T-cell (primary cell): Measurements from ENCODE around the gene SYT14. TPM values are rescaled to one million over a fixed set of nuclear protein-coding genes. Genes with fewer than 3 reads are reported as not detected.
"Not testable (repeated sequence)": the region's sequence is repeated elsewhere in the genome, so short reads cannot be mapped to it uniquely, and the experiment has no call there.

ENCODE experiments used
- ATAC-seq, 4 experiments: fragments of 200-7000 bp in 3 of 4; fragments of 150-1000 bp in 1 of 4; cut with Tn5 transposase; replicated peaks in 1 of 4; 1 replicate in 3 of 4; 2 replicates in 1 of 4; pipeline ENCODE4 v1.10.0; 2021; ENCODE audit warnings: moderate library complexity in 3 of 4, mild to moderate bottlenecking in 2 of 4, moderate number of reproducible peaks in 1 of 4
- CTCF ChIA-PET, 2 donors: fragments of 300-600 bp; sonication (Branson Sonifier 250); formaldehyde crosslinking; loops; one replicate each; lab custom pipeline; 2022; ENCODE audit warnings: antibody characterized with exemption in 2 of 2; lab: Charles Lee
- POLR2A ChIA-PET, 2 donors: fragments of 300-600 bp; sonication (Branson Sonifier 250); formaldehyde crosslinking; loops; one replicate each; lab custom pipeline; 2022; ENCODE audit warnings: antibody characterized with exemption in 2 of 2; lab: Charles Lee
- DNase-seq, 35 experiments: peaks; one replicate each; pipeline versions ENCODE4 v3.0.0 to v3.0.0-alpha.2; 2013 to 2023
- H3K27ac ChIP-seq: one replicate; pipeline ENCODE4 v1.5.1; 2013; ENCODE audit warnings: low read length
- H3K27me3 ChIP-seq, 2 experiments: replicated peaks in 1 of 2; 1 replicate in 1 of 2; 2 replicates in 1 of 2; pipeline versions ENCODE4 v1.6.1 to v1.7.0; 2013; ENCODE audit warnings: low read length in 1 of 2, mixed read lengths in 1 of 2; ENCODE audit not compliant: control insufficient read depth in 2 of 2, insufficient read depth in 2 of 2; ENCODE audit errors: extremely low read depth in 1 of 2
- H3K36me3 ChIP-seq, 2 donors: 1 replicate in 1 of 2; 2 replicates in 1 of 2; pipeline versions ENCODE4 v1.6.1 to v1.7.0; 2013; ENCODE audit warnings: low read length in 1 of 2; ENCODE audit not compliant: control insufficient read depth in 2 of 2, insufficient read depth in 1 of 2; ENCODE audit errors: extremely low read depth in 1 of 2
- H3K4me1 ChIP-seq, 2 experiments: 1 replicate in 1 of 2; 2 replicates in 1 of 2; pipeline versions ENCODE4 v1.6.1 to v1.7.0; 2013; ENCODE audit warnings: low read length in 2 of 2, mixed read lengths in 1 of 2; ENCODE audit not compliant: insufficient read depth in 2 of 2, control insufficient read depth in 1 of 2; ENCODE audit errors: extremely low read depth in 1 of 2
- H3K4me3 ChIP-seq, 2 donors: 1 replicate in 1 of 2; 2 replicates in 1 of 2; pipeline versions ENCODE4 v1.5.1 to v1.7.0; 2013; ENCODE audit warnings: mild to moderate bottlenecking in 2 of 2, low read length in 1 of 2, moderate library complexity in 1 of 2; ENCODE audit not compliant: control insufficient read depth in 1 of 2; ENCODE audit errors: extremely low read depth in 1 of 2
- H3K9me3 ChIP-seq: 2 replicates; pipeline ENCODE4 v1.7.0; 2013
- H3K27ac Mint-ChIP-seq, 2 donors: one replicate each; pipeline ENCODE4 v1.8.0; 2020 to 2021; ENCODE audit warnings: mild to moderate bottlenecking in 2 of 2, mixed read lengths in 2 of 2
- H3K27me3 Mint-ChIP-seq, 2 donors: one replicate each; pipeline ENCODE4 v1.8.0; 2021 to 2022; ENCODE audit warnings: mixed read lengths in 2 of 2
- H3K36me3 Mint-ChIP-seq: one replicate; pipeline ENCODE4 v1.8.0; 2021; ENCODE audit warnings: mixed read lengths
- H3K4me1 Mint-ChIP-seq, 3 donors: one replicate each; pipeline ENCODE4 v1.8.0; 2020 to 2022; ENCODE audit warnings: mixed read lengths in 3 of 3, mild to moderate bottlenecking in 1 of 3
- H3K4me3 Mint-ChIP-seq, 3 donors: one replicate each; pipeline ENCODE4 v1.8.0; 2020 to 2022; ENCODE audit warnings: mild to moderate bottlenecking in 3 of 3, mixed read lengths in 3 of 3, moderate library complexity in 3 of 3
- H3K9me3 Mint-ChIP-seq, 3 donors: one replicate each; pipeline ENCODE4 v1.8.0; 2020 to 2022; ENCODE audit warnings: mixed read lengths in 3 of 3
- WGBS: methylation state at CpG from one replicate; pipeline ENCODE4 v1.1.5; 2013; ENCODE audit warnings: missing lambda C conversion rate; ENCODE audit not compliant: insufficient coverage; 5-methylcytosine and 5-hydroxymethylcytosine counted together
- total RNA-seq, 35 experiments: library from RNA in 6 of 35; stranded (reverse) in 6 of 35; fragments of 120-200 nt in 1 of 35; gene quantifications; one replicate each; pipeline versions ENCODE4 v1.2.1 to v1.2.4 and lab custom pipeline; 2013 to 2026

Gene SYT14
- total RNA-seq, 5 donors from 2014 or later (not counting 1 experiment from before 2014, with no cell fraction given): not detected

- peaks cover 9 to 30% of the 10 kb centered on the region in 2 donors for H3K27me3 Mint-ChIP-seq
- no peaks in the 10 kb centered on the region for H3K27me3 ChIP-seq
- DNase-seq: no peak
- no peaks in the 10 kb centered on the region for H3K36me3 Mint-ChIP-seq
- H3K27ac ChIP-seq: no peak overlapping the region
- H3K27ac Mint-ChIP-seq: no peak overlapping the region
- no peak overlapping the region for H3K4me3 Mint-ChIP-seq
- WGBS: no CpG with 5 or more reads among the region's 2 CpGs
- H3K36me3 ChIP-seq: no peaks in the 10 kb centered on the region
- H3K4me1 Mint-ChIP-seq: no peaks in the 10 kb centered on the region
- no peaks in the 10 kb centered on the region for H3K4me1 ChIP-seq
- no peak overlapping the region for H3K4me3 ChIP-seq
- CTCF ChIA-PET: no interaction called here
- POLR2A ChIA-PET: no interaction called here
- ATAC-seq: no peak
- no peaks in the 10 kb centered on the region for H3K9me3 Mint-ChIP-seq
- H3K9me3 ChIP-seq: no peaks in the 10 kb centered on the region
Measured at GRCh38 chr1:209959623-209960022, 21.6 kb downstream of the SYT14 start.

DNA sequence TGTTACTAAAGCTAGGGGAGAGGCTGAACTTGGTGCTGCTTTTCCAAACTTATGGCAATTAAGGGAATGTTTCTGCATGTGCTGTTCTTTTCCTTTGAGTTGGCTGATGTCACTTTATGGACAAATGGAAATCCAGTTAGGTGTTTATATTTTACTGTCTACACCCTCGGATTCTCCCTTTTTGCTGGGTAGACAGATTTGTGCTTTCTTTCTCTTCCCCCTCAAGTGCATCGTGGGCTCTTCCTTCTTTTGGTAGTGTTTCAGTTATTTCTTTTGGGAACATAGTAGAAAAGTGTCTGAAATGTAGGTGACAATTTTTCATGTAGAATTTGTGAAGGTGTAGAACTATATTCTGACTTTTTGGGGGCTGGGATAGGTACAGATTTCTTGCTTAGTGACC lies 22.9 kb downstream of the SYT14 start:
- no peak overlapping the region for H3K4me3 Mint-ChIP-seq
- no peak for DNase-seq
- ChIA-PET CTCF (no interaction called here), POLR2A (no interaction called here)
- H3K4me3 ChIP-seq: no peak overlapping the region
- no peaks in the 10 kb centered on the region for H3K4me1 ChIP-seq
- peaks cover 3 to 24% of the 10 kb centered on the region in 2 donors for H3K27me3 Mint-ChIP-seq
- no peak overlapping the region for H3K27ac Mint-ChIP-seq
- no peaks in the 10 kb centered on the region for H3K36me3 ChIP-seq
- no peaks in the 10 kb centered on the region for H3K27me3 ChIP-seq
- no peaks in the 10 kb centered on the region for H3K9me3 ChIP-seq
- no peak overlapping the region for H3K27ac ChIP-seq
- H3K4me1 Mint-ChIP-seq: no peaks in the 10 kb centered on the region
- no peaks in the 10 kb centered on the region for H3K9me3 Mint-ChIP-seq
- WGBS: no CpG with 5 or more reads among the region's 2 CpGs
- no peak for ATAC-seq
- no peaks in the 10 kb centered on the region for H3K36me3 Mint-ChIP-seq

GRCh38 chr1:209962388-209962787 lies 24.4 kb downstream of the SYT14 start:
- H3K27me3 Mint-ChIP-seq: peaks cover 3 to 20% of the 10 kb centered on the region in 2 donors
- no CpG with 5 or more reads among the region's 4 CpGs for WGBS

GRCh38 chr1:209962856-209963255 lies 24.8 kb downstream of the SYT14 start:
- no peak overlapping the region for H3K4me3 ChIP-seq
- no peak overlapping the region for H3K27ac Mint-ChIP-seq
- H3K27me3 Mint-ChIP-seq: peaks cover under 1 to 15% of the 10 kb centered on the region in 2 donors

More at GRCh38 chr1:209962388-209962787, 24.4 kb downstream of the SYT14 start:
- H3K9me3 ChIP-seq: no peaks in the 10 kb centered on the region
- H3K9me3 Mint-ChIP-seq: no peaks in the 10 kb centered on the region
- no peaks in the 10 kb centered on the region for H3K4me1 Mint-ChIP-seq
- no peak overlapping the region for H3K4me3 Mint-ChIP-seq
- DNase-seq (no peak), ATAC-seq (no peak)
- H3K27me3 ChIP-seq: no peaks in the 10 kb centered on the region
- ChIA-PET POLR2A (no interaction called here), CTCF (no interaction called here)
- H3K36me3 ChIP-seq: no peaks in the 10 kb centered on the region
- no peak overlapping the region for H3K27ac ChIP-seq
- H3K4me3 ChIP-seq: no peak overlapping the region
- H3K27ac Mint-ChIP-seq: no peak overlapping the region
- no peaks in the 10 kb centered on the region for H3K36me3 Mint-ChIP-seq
- no peaks in the 10 kb centered on the region for H3K4me1 ChIP-seq

GRCh38 chr1:209965996-209966395 lies 28.0 kb downstream of the SYT14 start:
- no peaks in the 10 kb centered on the region for H3K9me3 ChIP-seq
- ChIA-PET CTCF (no interaction called here), POLR2A (no interaction called here)
- no peaks in the 10 kb centered on the region for H3K36me3 ChIP-seq
- H3K27ac Mint-ChIP-seq: no peak overlapping the region
- DNase-seq (no peak), ATAC-seq (no peak)
- H3K9me3 Mint-ChIP-seq: peaks cover 0 to 3% (median 1%) of the 10 kb centered on the region in 3 donors
- peaks cover 0 to 19% of the 10 kb centered on the region in 2 donors for H3K27me3 Mint-ChIP-seq
- H3K4me3 Mint-ChIP-seq: no peak overlapping the region
- H3K4me3 ChIP-seq: no peak overlapping the region
- 91% methylated on average over 4 of the region's 9 CpGs for WGBS
- H3K27ac ChIP-seq: no peak overlapping the region
- no peaks in the 10 kb centered on the region for H3K4me1 Mint-ChIP-seq
- H3K27me3 ChIP-seq: no peaks in the 10 kb centered on the region
- no peaks in the 10 kb centered on the region for H3K36me3 Mint-ChIP-seq
- no peaks in the 10 kb centered on the region for H3K4me1 ChIP-seq

More at GRCh38 chr1:209962856-209963255, 24.8 kb downstream of the SYT14 start:
- Histone ChIP-seq H3K36me3 (no peaks in the 10 kb centered on the region), H3K4me1 (no peaks in the 10 kb centered on the region), H3K27ac (no peak overlapping the region), H3K27me3 (no peaks in the 10 kb centered on the region), H3K9me3 (no peaks in the 10 kb centered on the region)
- Mint-ChIP-seq H3K4me1 (no peaks in the 10 kb centered on the region), H3K9me3 (no peaks in the 10 kb centered on the region), H3K4me3 (no peak overlapping the region), H3K36me3 (no peaks in the 10 kb centered on the region)
- ChIA-PET CTCF (no interaction called here), POLR2A (no interaction called here)
- WGBS: no CpG with 5 or more reads among the region's 1 CpG
- ATAC-seq (no peak), DNase-seq (no peak)

GRCh38 chr1:209978721-209979120 lies 40.7 kb downstream of the SYT14 start:
- H3K9me3 ChIP-seq, H3K27ac ChIP-seq, H3K4me3 ChIP-seq, H3K4me1 Mint-ChIP-seq, DNase-seq, H3K27ac Mint-ChIP-seq, H3K36me3 Mint-ChIP-seq, POLR2A ChIA-PET, H3K4me1 ChIP-seq, H3K4me3 Mint-ChIP-seq, ATAC-seq, H3K9me3 Mint-ChIP-seq, H3K27me3 ChIP-seq, H3K36me3 ChIP-seq: not testable (repeated sequence)
- 70% methylated on average over 5 of the region's 14 CpGs for WGBS
- peaks cover 3 to 19% of the 10 kb centered on the region in 2 donors for H3K27me3 Mint-ChIP-seq
- CTCF ChIA-PET: interaction anchor here in 1 of 2 donors (0.7 kb wide), 1 partner anchor 1810 kb away, joined by 3 read pairs; no protein-coding TSS in a partner anchor

- ChIA-PET CTCF (no interaction called here), POLR2A (no interaction called here)
- 100% methylated on average over 2 of the region's 3 CpGs for WGBS
- Histone ChIP-seq H3K9me3 (no peaks in the 10 kb centered on the region), H3K36me3 (no peaks in the 10 kb centered on the region), H3K27me3 (peaks cover 0 to 8% of the 10 kb centered on the region in 2 experiments), H3K4me1 (no peaks in the 10 kb centered on the region), H3K27ac (no peak overlapping the region), H3K4me3 (no peak overlapping the region)
- DNase-seq: no peak
- Mint-ChIP-seq H3K4me3 (no peak overlapping the region), H3K27me3 (peaks cover 20 to 39% of the 10 kb centered on the region in 2 donors), H3K27ac (no peak overlapping the region), H3K9me3 (peaks cover 2 to 5% (median 3%) of the 10 kb centered on the region in 3 donors), H3K36me3 (no peaks in the 10 kb centered on the region), H3K4me1 (no peaks in the 10 kb centered on the region)
- no peak for ATAC-seq
Measured at GRCh38 chr1:209983953-209984352, 45.9 kb downstream of the SYT14 start.
